Esophagus (tissue), 2 donors: Measurements from ENCODE around the gene TMEM92. TPM values are rescaled to one million over a fixed set of nuclear protein-coding genes. Genes with fewer than 3 reads are reported as not detected.

ENCODE experiments used
- H3K27ac ChIP-seq, 2 donors: one replicate each; pipeline ENCODE4 v1.5.1; 2013; ENCODE audit warnings: low read depth in 2 of 2, mild to moderate bottlenecking in 2 of 2, inconsistent platforms in 1 of 2, low read length in 1 of 2, moderate library complexity in 1 of 2
- H3K27me3 ChIP-seq, 2 donors: one replicate each; pipeline ENCODE4 v1.6.1; 2013; ENCODE audit warnings: low read length in 2 of 2, control low read depth in 1 of 2, mild to moderate bottlenecking in 1 of 2; ENCODE audit not compliant: insufficient read depth in 2 of 2, control insufficient read depth in 1 of 2
- H3K36me3 ChIP-seq, 2 donors: one replicate each; pipeline ENCODE4 v1.6.1; 2013; ENCODE audit warnings: low read length in 1 of 2; ENCODE audit not compliant: control insufficient read depth in 2 of 2, insufficient read depth in 2 of 2
- H3K4me1 ChIP-seq, 2 donors: one replicate each; pipeline ENCODE4 v1.6.1; 2013; ENCODE audit warnings: low read length in 1 of 2; ENCODE audit not compliant: control insufficient read depth in 2 of 2, insufficient read depth in 2 of 2
- H3K4me3 ChIP-seq, 2 donors: one replicate each; pipeline ENCODE4 v1.5.1; 2013; ENCODE audit warnings: low read length in 2 of 2, mild to moderate bottlenecking in 2 of 2, low read depth in 1 of 2, moderate library complexity in 1 of 2
- H3K9me3 ChIP-seq, 2 donors: one replicate each; pipeline ENCODE4 v1.6.1; 2013; ENCODE audit warnings: mild to moderate bottlenecking in 2 of 2, low read depth in 1 of 2, low read length in 1 of 2, moderate library complexity in 1 of 2; ENCODE audit not compliant: control insufficient read depth in 2 of 2, insufficient read depth in 1 of 2
- WGBS, 2 donors: extraction: QIAGEN DNeasy Blood & Tissue Kit; methylation state at CpG; one replicate each; pipeline ENCODE4 v1.1.7; 2013; 5-methylcytosine and 5-hydroxymethylcytosine counted together
- polyA plus RNA-seq, 2 donors: library from polyadenylated mRNA; stranded (reverse); fragments of 200-250 nt; gene quantifications; one replicate each; pipeline ENCODE4 v1.2.3, GENCODE V29; 2013
- donor health status: healthy with polysubstance abuse.
- donor health status: Bipolar disorder and iron deficiency.

The TMEM92 gene
- polyA plus RNA-seq, 2 donors = 0.08 to 0.27 TPM

- no peak overlapping the region for H3K27ac ChIP-seq
- H3K27me3 ChIP-seq = no peaks in the 10 kb centered on the region
- no peaks in the 10 kb centered on the region for H3K36me3 ChIP-seq
- H3K4me3 ChIP-seq = no peak overlapping the region
- peaks cover 0 to 4% of the 10 kb centered on the region in 2 donors for H3K4me1 ChIP-seq
- 79 to 84% methylated on average over 15 of the region's 15 CpGs for WGBS, 2 donors
- H3K9me3 ChIP-seq = no peaks in the 10 kb centered on the region
Observed at GRCh38 chr17:50261051-50261915, 13.0 kb upstream of the TMEM92 start.

DNA sequence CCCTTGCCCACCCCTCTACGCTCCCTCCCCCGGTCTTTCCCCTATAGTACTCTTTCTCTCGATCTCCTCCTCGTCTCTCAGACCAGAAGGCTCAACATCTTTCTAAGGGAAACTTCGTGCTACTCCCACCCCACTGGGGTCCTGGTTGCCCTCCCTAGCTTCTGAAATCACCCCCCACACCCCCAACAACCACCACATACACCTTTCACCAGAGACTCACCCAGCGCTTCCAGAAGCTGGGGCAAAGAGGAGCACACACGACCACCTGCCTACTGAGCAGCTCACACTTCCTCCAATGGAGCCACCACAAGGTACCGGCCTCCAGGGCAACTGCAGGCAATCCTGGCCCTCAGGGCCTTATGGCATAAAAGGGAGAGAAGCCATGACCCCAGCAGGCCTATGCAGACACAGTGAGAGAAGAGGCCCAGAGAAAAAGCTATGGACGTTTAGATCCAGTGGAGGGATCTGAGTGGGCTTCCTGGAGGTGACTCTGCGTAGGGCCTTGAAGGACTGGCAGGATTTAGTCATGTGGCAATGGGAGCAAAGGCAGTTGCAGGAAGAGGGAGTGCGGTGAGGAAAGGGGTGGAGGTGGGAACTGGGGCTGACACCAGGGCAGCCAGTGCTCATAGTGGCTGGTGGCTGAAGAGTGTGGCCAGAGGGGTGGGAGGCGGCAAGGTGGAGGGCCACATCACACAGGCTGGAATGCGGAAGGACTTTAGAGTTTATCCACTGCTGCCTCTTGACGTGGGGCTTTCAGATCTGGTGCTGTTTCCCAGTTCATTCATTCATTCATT, 12.1 kb upstream of the TMEM92 start:
- peaks cover 0 to 9% of the 10 kb centered on the region in 2 donors for H3K4me1 ChIP-seq

DNA sequence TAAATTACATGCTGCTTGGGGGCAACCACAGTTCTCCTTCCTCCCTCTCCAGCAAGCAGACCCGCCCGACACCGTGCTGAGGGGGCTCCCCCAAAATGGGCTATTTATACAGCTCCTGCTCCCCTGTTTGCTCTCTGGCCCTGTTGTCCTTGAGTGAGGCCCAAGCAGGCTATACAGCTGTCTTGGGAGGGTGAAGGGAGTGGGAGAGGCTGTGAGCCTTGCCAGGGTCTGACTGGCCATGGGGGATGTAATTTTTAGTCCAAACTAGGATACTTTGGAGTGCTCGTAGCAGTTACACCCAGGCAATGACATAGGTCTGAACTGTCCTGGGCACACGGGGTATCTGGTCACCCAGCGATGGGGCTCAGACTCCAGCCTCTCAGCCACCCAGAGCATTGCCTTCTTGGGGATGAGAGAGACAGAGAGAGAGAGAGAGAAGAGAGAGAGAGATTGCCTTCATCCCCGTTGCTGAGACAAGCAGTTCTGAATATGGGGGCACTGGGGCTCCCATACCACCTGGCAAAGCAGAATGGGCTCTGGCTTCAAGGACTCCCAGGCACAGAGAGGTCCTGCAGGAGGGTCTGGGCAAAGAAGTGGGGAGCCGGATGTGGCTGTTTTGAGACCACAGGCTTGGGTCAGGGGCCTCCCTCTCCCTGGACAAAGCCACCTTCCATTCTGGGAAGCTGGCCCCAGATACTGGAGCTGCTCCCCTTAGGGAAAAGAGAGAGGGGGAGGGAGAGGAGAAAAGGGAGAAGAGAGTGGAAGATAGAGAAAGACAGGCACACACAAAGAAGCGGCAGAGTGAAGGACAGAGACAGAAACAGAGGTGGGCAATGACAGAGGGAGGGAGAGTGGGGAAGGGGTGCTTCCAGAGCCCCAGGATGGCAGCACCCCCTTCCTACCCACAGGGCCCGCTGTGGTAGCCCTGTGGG, 10.7 kb upstream of the TMEM92 start:
- Histone ChIP-seq H3K4me1 (peaks cover 0 to 6% of the 10 kb centered on the region in 2 donors), H3K27ac (no peak overlapping the region), H3K9me3 (no peaks in the 10 kb centered on the region), H3K36me3 (no peaks in the 10 kb centered on the region), H3K4me3 (no peak overlapping the region), H3K27me3 (no peaks in the 10 kb centered on the region)
- WGBS, 2 donors = 80% methylated on average over 9 to 10 of the region's 10 CpGs

More for the DNA sequence above, 12.1 kb upstream of the TMEM92 start:
- Histone ChIP-seq H3K27ac (no peak overlapping the region), H3K4me3 (no peak overlapping the region), H3K9me3 (no peaks in the 10 kb centered on the region), H3K27me3 (no peaks in the 10 kb centered on the region), H3K36me3 (no peaks in the 10 kb centered on the region)
- whole genome bisulfite sequencing, 2 donors = 85 to 86% methylated on average over 14 of the region's 14 CpGs

DNA sequence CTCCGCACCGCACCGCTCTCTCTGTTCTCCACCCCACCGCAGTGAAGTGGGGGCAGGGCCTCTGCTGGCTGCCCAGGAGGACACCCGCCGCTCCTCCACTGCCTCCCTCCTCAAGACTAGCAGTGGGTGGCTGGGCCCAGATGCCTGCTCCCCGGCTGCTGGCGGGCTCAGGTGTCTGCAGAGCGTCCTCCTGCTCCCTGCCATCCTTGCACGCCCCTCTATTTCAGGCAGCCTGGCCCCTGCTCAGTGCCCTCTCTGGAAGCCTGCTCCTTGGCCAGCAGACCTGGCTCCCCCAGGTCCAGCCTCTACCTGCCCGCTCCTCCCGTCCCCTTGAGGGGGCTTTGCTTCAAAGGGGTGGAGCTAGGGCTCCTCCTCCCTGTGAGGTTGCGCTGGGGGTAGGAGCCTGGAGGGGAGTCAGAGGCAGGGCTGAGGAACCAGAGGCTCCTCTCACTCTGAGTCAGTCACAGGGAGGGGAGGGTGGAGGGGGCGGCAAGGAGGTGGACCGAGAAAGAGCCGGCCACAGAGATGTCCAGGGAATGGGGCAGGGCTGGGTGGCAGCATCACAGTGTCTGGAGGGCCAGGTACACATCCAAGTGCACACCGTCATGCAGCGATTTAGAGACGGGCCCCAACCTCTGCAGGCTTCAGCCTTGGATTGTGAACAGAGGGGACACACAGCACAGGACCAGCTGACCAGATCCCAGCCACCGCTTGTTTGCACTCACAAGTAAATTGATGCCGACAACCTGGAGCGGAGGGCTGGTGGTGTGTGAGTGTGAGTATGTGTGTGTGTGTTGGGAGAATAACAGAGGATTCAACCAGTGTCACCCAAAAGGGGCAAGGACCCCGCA, 9.8 kb upstream of the TMEM92 start:
- Histone ChIP-seq H3K27ac (no peak overlapping the region), H3K4me3 (no peak overlapping the region), H3K9me3 (no peaks in the 10 kb centered on the region), H3K4me1 (peaks cover 0 to 6% of the 10 kb centered on the region in 2 donors), H3K36me3 (no peaks in the 10 kb centered on the region), H3K27me3 (no peaks in the 10 kb centered on the region)
- WGBS, 2 donors = 80% methylated on average over 19 to 23 of the region's 23 CpGs

GRCh38 chr17:50265212-50265611, 9.1 kb upstream of the TMEM92 start:
- no peak overlapping the region for H3K27ac ChIP-seq
- peaks cover 0 to 6% of the 10 kb centered on the region in 2 donors for H3K4me1 ChIP-seq
- WGBS, 2 donors = 61 to 70% methylated on average over 2 of the region's 2 CpGs
- no peaks in the 10 kb centered on the region for H3K9me3 ChIP-seq
- no peaks in the 10 kb centered on the region for H3K36me3 ChIP-seq
- H3K4me3 ChIP-seq = no peak overlapping the region
- no peaks in the 10 kb centered on the region for H3K27me3 ChIP-seq

DNA sequence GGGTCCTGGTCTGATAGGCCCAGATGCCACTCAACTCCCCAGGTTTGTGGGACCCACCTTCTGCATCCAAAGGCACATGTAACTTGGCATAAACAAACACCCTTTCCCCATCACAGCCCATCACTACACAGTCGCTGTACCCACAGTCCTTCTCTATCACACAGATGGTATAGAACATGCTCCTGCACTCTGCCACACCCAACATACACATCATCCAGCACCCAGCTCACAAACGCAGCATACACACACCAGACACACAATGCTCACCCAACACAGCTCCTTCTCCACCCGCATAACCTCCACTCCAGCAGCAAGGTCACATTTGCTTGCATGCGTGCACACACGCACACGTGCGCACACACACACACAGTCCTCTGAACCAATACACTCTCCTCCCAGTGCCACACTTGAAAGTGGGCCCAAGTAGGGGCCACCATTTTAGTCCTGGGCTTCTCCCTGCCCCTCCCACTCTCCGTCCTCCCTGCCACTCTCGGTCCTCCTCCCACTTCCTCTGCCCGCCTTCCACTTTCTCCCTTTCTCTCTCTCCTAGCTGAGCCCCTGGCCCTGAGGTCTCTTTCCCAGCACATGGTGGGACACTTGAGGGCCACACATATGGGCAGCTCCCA, 8.5 kb upstream of the TMEM92 start:
- H3K4me1 ChIP-seq = peaks cover 0 to 6% of the 10 kb centered on the region in 2 donors
- H3K27ac ChIP-seq = no peak overlapping the region
- no peaks in the 10 kb centered on the region for H3K27me3 ChIP-seq
- H3K4me3 ChIP-seq = no peak overlapping the region
- no peaks in the 10 kb centered on the region for H3K36me3 ChIP-seq
- WGBS, 2 donors = 77 to 81% methylated on average over 10 of the region's 10 CpGs
- H3K9me3 ChIP-seq = no peaks in the 10 kb centered on the region

DNA sequence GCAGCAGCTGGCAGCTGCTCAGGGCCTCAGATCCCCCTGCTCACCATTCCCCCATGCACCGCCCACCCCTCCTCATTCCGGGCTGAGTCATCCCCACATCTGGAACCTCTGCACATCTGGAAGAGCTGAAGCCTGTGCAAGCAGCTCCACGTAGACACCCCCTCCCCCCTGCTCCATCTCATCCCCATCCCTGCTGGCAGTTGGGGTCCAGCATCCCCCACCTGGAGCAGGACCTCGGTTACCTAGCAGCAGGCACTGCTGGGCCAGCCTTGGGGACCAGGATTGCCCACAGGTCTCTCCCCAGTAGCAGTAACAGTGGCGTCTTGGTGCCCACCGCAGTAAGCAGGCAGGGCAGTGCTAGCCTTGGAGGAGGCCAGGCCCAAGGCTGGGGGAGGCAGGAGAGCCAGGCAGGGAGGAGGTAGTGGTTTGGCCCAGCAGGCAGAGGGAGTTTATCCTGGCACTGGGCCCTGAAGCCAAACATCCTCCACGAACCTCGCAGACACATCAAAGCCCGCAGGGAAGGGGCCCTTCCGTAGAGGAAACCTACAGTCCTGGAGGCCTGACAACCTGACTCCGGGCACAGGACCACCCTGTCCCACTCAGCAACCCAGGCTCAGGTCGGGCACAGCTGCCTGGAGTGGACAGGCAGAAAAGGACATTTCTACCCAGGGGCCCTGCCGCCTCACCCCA, 7.7 kb upstream of the TMEM92 start:
- H3K4me3 ChIP-seq = no peak overlapping the region
- H3K27me3 ChIP-seq = no peaks in the 10 kb centered on the region
- peaks cover 0 to 6% of the 10 kb centered on the region in 2 donors for H3K4me1 ChIP-seq
- H3K27ac ChIP-seq = peak overlapping the region in 1 of 2 donors; percentile 0
- H3K36me3 ChIP-seq = no peaks in the 10 kb centered on the region
- 25 to 32% methylated on average over 13 of the region's 13 CpGs for WGBS, 2 donors
- H3K9me3 ChIP-seq = no peaks in the 10 kb centered on the region
